Stimulated activated CD8-positive, alpha-beta memory T cell treated with anti-CD3 and anti-CD28 coated beads, Interleukin-2, amount 100 ng/mL, for 1 hour (primary cell): Measurements from ENCODE around the gene SETBP1.

ENCODE experiments used
- DNase-seq, 2 donors: peaks; one replicate each; pipeline ENCODE4 v3.0.0-alpha.2; 2020; ENCODE audit warnings: low read depth in 2 of 2

The SETBP1 gene

GRCh38 chr18:44870631-44871502 lies 190.2 kb downstream of the SETBP1 start:
- DNase-seq = no peak

DNA sequence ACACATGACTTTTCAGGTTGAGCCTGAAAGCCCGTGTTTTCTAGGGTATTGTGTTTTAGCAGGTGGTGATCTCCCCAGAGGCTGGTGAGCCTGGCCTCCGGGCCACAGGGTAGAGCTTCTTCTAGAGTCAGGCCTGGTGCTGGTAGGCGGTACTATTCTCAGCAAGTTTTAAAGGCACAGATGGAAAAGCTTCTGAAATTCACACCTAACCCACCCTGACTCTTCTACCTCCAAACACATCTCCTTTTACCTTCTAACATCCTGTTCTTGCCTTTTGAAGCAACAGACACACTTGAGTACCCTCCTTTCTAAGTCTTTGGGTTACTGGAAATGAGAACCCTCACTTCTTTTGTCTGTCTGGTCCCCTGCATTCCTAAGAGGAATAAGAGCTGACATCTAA lies 191.1 kb downstream of the SETBP1 start:
- DNase-seq = no peak

DNA sequence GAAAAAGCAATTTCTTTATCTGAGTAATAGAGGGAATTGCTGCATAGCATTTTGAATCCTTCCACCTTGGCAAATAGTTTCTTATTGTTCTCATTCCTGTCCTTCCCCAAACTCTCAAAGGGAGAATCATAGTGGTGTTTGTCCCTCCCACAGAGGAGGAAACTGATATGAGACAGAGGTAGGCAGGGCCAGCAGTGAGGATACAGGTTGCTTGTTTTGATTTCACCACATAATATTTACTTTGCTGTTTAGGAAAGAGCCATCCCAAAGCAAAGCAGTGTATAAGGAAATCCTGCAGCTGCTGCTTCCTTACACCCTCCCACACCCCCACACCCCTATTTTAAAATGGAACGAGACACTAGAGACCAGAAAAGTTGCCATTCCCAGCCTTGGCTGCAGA lies 195.3 kb downstream of the SETBP1 start:
- no peak for DNase-seq

GRCh38 chr18:44876755-44877154 lies 196.1 kb downstream of the SETBP1 start:
- no peak for DNase-seq

DNA sequence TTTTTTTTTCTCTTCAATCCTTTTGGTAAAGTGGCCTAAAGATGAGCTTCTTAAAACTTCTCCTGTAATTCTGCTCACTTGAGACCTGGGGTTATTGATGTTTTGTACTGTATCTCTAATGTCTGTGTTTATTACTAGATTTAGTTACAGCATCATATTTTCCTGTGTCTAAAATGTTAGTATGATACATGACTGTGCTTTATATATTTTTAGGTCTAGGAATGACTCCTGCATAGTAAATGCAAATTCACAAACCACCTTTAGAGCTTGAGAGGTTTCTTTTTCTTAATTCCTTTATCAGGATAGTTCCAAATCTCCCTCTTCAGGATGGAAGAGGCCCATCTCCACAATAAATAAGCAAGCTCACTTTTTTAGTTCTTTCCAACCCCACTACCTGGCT lies 197.6 kb downstream of the SETBP1 start:
- no peak for DNase-seq

GRCh38 chr18:44880170-44880569 lies 199.5 kb downstream of the SETBP1 start:
- no peak for DNase-seq

GRCh38 chr18:44881461-44882162 lies 200.9 kb downstream of the SETBP1 start:
- DNase-seq = no peak

GRCh38 chr18:44882163-44882868 lies 201.6 kb downstream of the SETBP1 start:
- DNase-seq = no peak

- DNase-seq = no peak
These were observed 203.0 kb downstream of the SETBP1 start for GRCh38 chr18:44883671-44884070.

- no peak for DNase-seq
These were observed 203.7 kb downstream of the SETBP1 start for GRCh38 chr18:44884431-44884830.

- no peak for DNase-seq
These were observed 204.8 kb downstream of the SETBP1 start for GRCh38 chr18:44885507-44885906.

GRCh38 chr18:44887227-44887631 lies 206.5 kb downstream of the SETBP1 start:
- DNase-seq = no peak

DNA sequence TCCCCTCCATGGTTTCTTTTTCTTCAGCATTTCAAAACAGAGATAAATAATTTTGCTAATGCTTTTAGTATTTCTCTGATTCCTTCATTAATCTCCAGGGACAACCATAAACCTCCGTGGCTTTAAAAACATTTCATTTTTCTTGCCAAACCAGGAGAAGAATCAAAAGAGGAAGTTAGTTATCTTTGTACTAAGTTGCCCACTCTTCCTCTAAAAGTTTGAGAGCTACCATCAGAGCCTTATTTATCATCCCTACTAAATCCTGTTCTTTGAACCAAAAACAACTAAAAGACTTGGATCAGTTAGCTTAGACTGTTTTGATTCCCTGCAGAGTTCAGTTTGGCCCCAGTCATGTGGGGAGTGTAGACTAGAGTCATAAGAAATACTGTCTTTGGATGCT lies 208.4 kb downstream of the SETBP1 start:
- DNase-seq = no peak

DNA sequence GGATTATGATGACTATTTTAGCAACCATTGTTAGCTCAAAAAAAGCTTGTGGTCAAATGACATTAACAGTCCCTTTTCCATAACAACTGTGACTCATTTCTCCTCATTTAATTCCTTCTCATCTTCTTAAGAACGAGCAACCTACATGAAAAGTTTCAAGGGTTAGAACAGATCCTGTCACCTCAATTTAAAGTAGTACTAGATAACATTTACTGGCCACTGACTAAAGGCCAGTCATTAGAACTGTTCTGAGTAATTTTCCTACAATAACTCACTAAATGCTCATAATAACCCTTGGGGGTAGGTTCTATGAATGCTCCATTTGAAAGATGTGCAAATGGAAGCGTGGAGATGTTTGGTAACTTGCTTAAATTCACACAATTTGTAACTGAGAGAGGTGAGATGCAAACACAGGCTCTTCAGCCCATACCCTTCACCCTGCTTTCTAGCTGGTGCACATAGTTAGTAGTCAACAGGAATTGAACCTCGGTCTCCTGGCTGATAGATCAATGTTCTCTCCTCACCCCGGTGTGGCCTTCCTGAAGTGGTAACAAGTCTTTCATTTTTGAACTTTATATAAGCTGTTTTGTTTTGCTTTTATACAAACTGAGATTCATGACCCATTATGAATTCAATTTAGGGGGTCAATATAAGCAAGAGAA lies 212.5 kb downstream of the SETBP1 start:
- no peak for DNase-seq

- DNase-seq = no peak
These were observed 213.3 kb downstream of the SETBP1 start for GRCh38 chr18:44893966-44894365.

DNA sequence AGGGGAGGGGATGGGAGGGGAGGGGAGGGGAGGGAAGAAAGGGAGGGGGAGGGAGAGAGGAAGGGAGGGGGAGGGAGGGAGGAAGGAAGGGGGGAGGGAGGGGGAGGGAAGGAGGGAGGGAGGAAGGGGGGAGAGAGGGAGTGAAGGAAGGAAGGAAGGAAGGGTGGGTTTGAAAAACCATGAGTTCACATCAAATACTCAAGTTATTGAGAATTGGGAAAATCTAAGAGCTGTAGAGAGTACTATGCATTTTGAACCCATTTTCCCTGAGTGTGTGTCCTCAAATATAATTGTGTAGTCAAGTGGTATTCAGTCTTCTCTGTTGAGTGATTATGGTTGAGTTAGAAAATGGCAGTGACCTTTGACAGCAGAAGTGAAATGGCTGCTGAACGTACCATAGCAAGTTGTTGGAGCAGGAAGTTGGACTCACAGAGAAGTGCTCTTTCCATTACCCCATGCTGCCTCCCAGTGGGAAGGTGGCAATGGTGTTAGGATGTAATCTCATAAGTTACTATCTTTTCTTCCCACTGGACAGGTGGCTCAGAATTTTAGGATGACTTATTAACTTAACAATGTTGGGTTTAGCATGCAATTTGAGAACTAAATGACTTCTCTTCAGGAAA lies 214.6 kb downstream of the SETBP1 start:
- DNase-seq = no peak

DNA sequence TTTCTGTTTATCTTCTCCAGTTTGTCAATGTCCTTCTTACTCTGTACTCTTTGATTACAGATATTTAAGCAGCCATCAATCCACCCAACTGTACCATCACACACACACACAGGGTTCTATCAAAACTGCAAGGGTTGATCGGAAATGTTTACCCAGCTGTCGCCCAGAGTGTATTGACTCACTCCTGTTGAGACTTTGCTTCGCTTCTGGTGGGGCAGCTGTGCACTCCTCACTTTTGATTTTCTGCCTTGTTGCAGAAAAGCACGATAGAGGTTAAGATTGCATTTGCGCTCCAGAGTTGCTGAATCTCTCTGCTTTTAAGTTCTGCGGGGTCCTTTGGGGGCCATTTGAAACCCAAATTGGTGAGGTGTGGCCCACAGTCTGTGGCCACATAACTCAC lies 216.2 kb downstream of the SETBP1 start:
- DNase-seq = no peak

DNA sequence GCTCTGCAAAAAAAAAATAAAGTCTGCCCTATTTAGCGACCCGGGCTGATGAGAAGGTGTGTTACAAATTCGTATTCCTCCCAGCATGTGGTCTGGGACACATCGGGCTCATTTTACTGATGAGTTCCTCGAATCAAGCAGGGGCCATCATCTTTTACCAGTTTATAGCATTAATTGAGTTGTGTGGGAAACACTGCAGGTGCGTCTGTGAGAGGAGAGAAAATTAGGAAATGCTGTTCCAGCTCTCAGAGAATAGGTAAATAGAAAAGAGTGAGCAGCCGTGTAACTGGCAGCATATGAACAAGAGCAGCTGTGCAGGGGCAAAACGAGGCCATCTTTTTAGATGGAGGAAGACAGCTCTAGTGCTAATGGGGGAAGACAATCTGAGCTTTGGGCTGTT lies 216.7 kb downstream of the SETBP1 start:
- no peak for DNase-seq

DNA sequence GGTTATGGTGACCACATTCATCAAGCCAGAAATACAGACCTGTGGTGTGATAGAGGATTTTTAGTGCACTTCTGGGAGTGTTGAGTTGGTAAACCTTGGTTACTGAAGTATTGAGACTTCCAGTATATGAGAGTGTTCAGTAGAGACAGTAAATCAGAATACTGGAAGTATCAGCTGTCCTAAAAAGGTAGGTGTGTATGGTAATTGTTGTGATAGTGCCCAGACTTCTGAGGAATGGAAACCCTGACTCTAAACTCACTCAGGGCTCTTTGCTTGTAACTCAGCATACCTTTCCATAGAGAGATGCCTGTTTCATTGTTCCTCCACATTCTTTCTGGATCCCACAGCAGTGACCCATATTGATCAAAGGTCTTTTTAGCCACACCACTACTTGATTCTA lies 217.1 kb downstream of the SETBP1 start:
- no peak for DNase-seq

- no peak for DNase-seq
These were observed 217.8 kb downstream of the SETBP1 start for GRCh38 chr18:44898498-44898897.

DNA sequence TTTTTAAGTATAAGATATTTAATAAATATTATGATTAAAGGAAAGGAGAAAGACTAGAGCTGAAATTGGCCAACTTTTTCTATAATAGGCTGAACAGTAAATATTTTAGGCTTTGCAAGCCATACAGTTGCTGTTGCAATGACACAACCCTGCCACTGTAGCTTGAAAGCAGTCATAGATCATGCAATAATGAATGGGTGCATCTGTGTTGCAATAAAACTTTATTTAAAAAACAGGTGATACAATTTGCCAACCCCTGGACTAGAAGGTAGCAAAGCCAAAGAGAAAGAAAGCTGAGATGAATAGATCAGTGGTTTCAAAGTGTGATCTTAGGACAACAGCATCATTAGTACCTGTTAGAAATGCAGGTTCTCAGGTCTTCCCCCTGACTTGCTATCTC lies 219.1 kb downstream of the SETBP1 start:
- no peak for DNase-seq

DNA sequence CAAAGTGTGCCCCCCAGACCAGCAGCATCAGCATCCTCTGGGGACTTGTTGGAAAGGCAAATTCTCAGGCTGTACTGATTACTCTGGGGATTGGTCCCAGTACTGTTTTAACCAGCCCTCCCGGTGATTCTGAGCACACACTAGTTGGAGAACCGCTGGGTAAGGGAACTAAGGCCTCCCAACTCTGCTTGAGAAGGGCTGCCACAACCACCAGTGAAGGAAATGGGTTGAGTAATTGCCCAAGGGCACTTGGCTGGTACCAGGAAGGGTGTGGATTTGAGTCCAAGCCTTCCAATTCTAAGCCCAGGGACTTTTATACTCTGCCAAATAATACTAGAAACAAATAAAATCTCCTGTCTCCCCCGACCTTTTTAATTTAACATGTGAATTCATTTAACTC lies 219.9 kb downstream of the SETBP1 start:
- no peak for DNase-seq
